Bladder microvascular endothelial cell (primary cell): ENCODE data around the gene USP43. TPM values are rescaled to one million over a fixed set of nuclear protein-coding genes. Genes with fewer than 3 reads are reported as not detected.

Experiments
- total RNA-seq: library from RNA; depleted of rRNA; stranded (reverse); fragments of >200 nt; gene quantifications from 2 replicates; pipeline ENCODE4 v1.2.3, GENCODE V29; 2014

The USP43 gene, protein sequence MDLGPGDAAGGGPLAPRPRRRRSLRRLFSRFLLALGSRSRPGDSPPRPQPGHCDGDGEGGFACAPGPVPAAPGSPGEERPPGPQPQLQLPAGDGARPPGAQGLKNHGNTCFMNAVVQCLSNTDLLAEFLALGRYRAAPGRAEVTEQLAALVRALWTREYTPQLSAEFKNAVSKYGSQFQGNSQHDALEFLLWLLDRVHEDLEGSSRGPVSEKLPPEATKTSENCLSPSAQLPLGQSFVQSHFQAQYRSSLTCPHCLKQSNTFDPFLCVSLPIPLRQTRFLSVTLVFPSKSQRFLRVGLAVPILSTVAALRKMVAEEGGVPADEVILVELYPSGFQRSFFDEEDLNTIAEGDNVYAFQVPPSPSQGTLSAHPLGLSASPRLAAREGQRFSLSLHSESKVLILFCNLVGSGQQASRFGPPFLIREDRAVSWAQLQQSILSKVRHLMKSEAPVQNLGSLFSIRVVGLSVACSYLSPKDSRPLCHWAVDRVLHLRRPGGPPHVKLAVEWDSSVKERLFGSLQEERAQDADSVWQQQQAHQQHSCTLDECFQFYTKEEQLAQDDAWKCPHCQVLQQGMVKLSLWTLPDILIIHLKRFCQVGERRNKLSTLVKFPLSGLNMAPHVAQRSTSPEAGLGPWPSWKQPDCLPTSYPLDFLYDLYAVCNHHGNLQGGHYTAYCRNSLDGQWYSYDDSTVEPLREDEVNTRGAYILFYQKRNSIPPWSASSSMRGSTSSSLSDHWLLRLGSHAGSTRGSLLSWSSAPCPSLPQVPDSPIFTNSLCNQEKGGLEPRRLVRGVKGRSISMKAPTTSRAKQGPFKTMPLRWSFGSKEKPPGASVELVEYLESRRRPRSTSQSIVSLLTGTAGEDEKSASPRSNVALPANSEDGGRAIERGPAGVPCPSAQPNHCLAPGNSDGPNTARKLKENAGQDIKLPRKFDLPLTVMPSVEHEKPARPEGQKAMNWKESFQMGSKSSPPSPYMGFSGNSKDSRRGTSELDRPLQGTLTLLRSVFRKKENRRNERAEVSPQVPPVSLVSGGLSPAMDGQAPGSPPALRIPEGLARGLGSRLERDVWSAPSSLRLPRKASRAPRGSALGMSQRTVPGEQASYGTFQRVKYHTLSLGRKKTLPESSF
- 0.16 TPM in 1 of 2 replicates, not detected in the other for total RNA-seq

DNA sequence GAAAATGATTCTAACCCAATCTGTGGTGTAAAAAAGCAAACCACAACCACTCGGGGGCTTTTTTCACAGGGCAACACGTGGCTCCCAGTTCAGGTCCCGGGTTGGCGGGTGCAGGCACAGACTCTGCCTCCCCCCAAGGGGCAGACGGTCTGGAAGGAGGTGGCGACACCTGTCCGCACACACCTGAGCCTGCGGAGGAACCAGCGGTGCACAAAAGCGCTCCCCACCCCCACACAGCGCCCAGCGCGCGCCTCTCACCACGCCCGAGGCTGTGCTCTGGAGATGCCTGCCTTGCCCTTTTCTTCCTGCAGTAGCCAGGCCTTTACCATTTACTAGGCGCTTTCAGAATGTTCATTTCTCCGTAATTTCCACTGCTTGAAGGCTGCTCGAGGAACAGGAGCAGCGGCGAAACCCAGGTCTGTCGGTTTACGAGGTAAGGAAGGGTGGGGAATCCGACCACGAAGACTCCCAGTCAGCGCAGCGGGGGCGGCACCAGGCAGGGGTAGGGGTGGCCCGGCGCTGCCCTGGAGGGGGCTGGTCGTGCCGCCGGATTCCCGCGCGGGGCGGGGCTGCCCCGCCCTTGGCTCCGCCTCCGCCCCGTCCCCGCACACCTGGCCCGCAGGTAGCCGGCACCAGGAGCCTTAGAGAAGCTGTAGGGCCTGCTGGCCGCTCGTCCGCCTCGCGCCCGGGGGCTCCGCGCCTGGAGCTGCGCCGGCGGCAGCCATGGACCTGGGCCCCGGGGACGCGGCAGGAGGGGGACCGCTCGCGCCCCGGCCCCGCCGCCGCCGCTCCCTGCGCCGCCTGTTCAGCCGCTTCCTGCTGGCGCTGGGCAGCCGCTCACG is at the start of gene USP43:
USP43 (plus strand) TSS at position 608 of the 842 bp plus-strand sequence; CDS start at position 724, 116 bp downstream.

Other genes with a start within 250 kb of the USP43 start
- gene STX8, start 69.7 kb upstream of the USP43 start, total RNA-seq = 65.2 and 67.3 TPM in 2 replicates
- gene CFAP52, start 68.9 kb upstream of the USP43 start, total RNA-seq = not detected in 2 replicates
- not detected in 2 replicates for gene DHRS7C, start 146.1 kb downstream of the USP43 start, total RNA-seq
- gene GSG1L2, start 176.6 kb downstream of the USP43 start, total RNA-seq = not detected in 2 replicates
- 0.31 TPM in 1 of 2 replicates, not detected in the other for gene GLP2R, start 180.4 kb downstream of the USP43 start, total RNA-seq